ENCODE data around the gene CCDC141. TPM values are rescaled to one million over a fixed set of nuclear protein-coding genes. Genes with fewer than 3 reads are reported as not detected.

The CCDC141 gene
- total and polyA plus RNA-seq, 2 experiments from 2014 or later, result 11.7 to 13.4 TPM

GRCh38 chr2:179069685-179070084 lies 19.7 kb upstream of the CCDC141 start:
- H3K79me2 ChIP-seq (replicated peaks; ENCODE audit: insufficient read depth), result no peaks in the 10 kb centered on the region
- no peak overlapping the region for H3K4me3 ChIP-seq
- H3K27me3 Mint-ChIP-seq (ENCODE audit: insufficient read depth, low read depth, poor library complexity), result no peaks in the 10 kb centered on the region
- no peak overlapping the region for H3K4me3 Mint-ChIP-seq
- no peaks in the 10 kb centered on the region for H4K20me1 ChIP-seq (replicated peaks; ENCODE audit: insufficient read depth)
- H3K36me3 Mint-ChIP-seq (ENCODE audit: low read depth), result peaks cover 22% of the 10 kb centered on the region
- H3K9me2 ChIP-seq (ENCODE audit: insufficient read depth), result peaks cover 6% of the 10 kb centered on the region; the same call in 1 of the 2 replicates
- no peaks in the 10 kb centered on the region for H3K4me1 Mint-ChIP-seq
- H3K27ac Mint-ChIP-seq, result no peak overlapping the region
- no peak for ATAC-seq
- no peak overlapping the region for H3K4me2 ChIP-seq
- H3K27ac ChIP-seq (ENCODE audit: low read depth), result no peak overlapping the region
- H2AFZ ChIP-seq, result no peak overlapping the region
- H3K36me3 ChIP-seq (ENCODE audit: insufficient read depth), result no peaks in the 10 kb centered on the region; the same call in 1 of the 2 replicates
- no peaks in the 10 kb centered on the region for H3K27me3 ChIP-seq (ENCODE audit: insufficient read depth)
- no peak for DNase-seq (ENCODE audit: low spot score)
- no peak for TF ChIP-seq ZNF331 (CRISPR knock-in tag; IDR thresholded peaks at IDR 0.05; ENCODE audit: low read depth)
- TF ChIP-seq EZH2 (IDR thresholded peaks at IDR 0.05; ENCODE audit: low read depth, unreplicated experiment), result no peak
- TF ChIP-seq, protein P1, sequence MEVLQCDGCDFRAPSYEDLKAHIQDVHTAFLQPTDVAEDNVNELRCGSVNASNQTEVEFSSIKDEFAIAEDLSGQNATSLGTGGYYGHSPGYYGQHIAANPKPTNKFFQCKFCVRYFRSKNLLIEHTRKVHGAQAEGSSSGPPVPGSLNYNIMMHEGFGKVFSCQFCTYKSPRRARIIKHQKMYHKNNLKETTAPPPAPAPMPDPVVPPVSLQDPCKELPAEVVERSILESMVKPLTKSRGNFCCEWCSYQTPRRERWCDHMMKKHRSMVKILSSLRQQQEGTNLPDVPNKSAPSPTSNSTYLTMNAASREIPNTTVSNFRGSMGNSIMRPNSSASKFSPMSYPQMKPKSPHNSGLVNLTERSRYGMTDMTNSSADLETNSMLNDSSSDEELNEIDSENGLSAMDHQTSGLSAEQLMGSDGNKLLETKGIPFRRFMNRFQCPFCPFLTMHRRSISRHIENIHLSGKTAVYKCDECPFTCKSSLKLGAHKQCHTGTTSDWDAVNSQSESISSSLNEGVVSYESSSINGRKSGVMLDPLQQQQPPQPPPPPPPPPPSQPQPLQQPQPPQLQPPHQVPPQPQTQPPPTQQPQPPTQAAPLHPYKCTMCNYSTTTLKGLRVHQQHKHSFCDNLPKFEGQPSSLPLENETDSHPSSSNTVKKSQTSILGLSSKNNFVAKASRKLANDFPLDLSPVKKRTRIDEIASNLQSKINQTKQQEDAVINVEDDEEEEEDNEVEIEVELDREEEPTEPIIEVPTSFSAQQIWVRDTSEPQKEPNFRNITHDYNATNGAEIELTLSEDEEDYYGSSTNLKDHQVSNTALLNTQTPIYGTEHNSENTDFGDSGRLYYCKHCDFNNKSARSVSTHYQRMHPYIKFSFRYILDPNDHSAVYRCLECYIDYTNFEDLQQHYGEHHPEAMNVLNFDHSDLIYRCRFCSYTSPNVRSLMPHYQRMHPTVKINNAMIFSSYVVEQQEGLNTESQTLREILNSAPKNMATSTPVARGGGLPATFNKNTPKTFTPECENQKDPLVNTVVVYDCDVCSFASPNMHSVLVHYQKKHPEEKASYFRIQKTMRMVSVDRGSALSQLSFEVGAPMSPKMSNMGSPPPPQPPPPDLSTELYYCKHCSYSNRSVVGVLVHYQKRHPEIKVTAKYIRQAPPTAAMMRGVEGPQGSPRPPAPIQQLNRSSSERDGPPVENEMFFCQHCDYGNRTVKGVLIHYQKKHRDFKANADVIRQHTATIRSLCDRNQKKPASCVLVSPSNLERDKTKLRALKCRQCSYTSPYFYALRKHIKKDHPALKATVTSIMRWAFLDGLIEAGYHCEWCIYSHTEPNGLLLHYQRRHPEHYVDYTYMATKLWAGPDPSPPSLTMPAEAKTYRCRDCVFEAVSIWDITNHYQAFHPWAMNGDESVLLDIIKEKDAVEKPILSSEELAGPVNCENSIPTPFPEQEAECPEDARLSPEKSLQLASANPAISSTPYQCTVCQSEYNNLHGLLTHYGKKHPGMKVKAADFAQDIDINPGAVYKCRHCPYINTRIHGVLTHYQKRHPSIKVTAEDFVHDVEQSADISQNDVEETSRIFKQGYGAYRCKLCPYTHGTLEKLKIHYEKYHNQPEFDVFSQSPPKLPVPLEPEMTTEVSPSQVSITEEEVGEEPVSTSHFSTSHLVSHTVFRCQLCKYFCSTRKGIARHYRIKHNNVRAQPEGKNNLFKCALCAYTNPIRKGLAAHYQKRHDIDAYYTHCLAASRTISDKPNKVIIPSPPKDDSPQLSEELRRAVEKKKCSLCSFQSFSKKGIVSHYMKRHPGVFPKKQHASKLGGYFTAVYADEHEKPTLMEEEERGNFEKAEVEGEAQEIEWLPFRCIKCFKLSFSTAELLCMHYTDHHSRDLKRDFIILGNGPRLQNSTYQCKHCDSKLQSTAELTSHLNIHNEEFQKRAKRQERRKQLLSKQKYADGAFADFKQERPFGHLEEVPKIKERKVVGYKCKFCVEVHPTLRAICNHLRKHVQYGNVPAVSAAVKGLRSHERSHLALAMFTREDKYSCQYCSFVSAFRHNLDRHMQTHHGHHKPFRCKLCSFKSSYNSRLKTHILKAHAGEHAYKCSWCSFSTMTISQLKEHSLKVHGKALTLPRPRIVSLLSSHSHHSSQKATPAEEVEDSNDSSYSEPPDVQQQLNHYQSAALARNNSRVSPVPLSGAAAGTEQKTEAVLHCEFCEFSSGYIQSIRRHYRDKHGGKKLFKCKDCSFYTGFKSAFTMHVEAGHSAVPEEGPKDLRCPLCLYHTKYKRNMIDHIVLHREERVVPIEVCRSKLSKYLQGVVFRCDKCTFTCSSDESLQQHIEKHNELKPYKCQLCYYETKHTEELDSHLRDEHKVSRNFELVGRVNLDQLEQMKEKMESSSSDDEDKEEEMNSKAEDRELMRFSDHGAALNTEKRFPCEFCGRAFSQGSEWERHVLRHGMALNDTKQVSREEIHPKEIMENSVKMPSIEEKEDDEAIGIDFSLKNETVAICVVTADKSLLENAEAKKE (CRISPR knock-in tag; IDR thresholded peaks at IDR 0.05), result no peak
- no peak for TF ChIP-seq STAT1 (IDR thresholded peaks at IDR 0.05; ENCODE audit: unreplicated experiment)
- TF ChIP-seq POLR2AphosphoS5 (IDR thresholded peaks at IDR 0.05; ENCODE audit: low read depth), result no peak
- no peak for TF ChIP-seq ZNF114 (CRISPR knock-in tag; IDR thresholded peaks at IDR 0.05)
- no peak for TF ChIP-seq CREB1 (CRISPR knock-in tag; IDR thresholded peaks at IDR 0.05; ENCODE audit: low read depth)
- TF ChIP-seq, protein P2, sequence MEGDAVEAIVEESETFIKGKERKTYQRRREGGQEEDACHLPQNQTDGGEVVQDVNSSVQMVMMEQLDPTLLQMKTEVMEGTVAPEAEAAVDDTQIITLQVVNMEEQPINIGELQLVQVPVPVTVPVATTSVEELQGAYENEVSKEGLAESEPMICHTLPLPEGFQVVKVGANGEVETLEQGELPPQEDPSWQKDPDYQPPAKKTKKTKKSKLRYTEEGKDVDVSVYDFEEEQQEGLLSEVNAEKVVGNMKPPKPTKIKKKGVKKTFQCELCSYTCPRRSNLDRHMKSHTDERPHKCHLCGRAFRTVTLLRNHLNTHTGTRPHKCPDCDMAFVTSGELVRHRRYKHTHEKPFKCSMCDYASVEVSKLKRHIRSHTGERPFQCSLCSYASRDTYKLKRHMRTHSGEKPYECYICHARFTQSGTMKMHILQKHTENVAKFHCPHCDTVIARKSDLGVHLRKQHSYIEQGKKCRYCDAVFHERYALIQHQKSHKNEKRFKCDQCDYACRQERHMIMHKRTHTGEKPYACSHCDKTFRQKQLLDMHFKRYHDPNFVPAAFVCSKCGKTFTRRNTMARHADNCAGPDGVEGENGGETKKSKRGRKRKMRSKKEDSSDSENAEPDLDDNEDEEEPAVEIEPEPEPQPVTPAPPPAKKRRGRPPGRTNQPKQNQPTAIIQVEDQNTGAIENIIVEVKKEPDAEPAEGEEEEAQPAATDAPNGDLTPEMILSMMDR (conservative IDR thresholded peaks at IDR 0.05; ENCODE audit: low read depth in 2 of 2), result no peak
- no peak for TF ChIP-seq JUNB (IDR thresholded peaks at IDR 0.05; ENCODE audit: unreplicated experiment)
- TF ChIP-seq ETS1 (IDR thresholded peaks at IDR 0.05), result no peak
- no peak for TF ChIP-seq REST (IDR thresholded peaks at IDR 0.05; ENCODE audit: unreplicated experiment)
- no peak for TF ChIP-seq NANOG (IDR thresholded peaks at IDR 0.05; ENCODE audit: borderline replicate concordance)
- no peak for TF ChIP-seq EZH2phosphoT487 (IDR thresholded peaks at IDR 0.05; ENCODE audit: unreplicated experiment)
- H3K9me3 Mint-ChIP-seq, result peaks cover 28% of the 10 kb centered on the region
- H3F3A ChIP-seq (replicated peaks; ENCODE audit: low read depth), result no peaks in the 10 kb centered on the region
- H3K4me1 ChIP-seq (ENCODE audit: insufficient read depth), result no peaks in the 10 kb centered on the region

All from GM23338 (cell line).